Panc1 (cell line): ENCODE measurements around the gene SEMA3B. TPM values are rescaled to one million over a fixed set of nuclear protein-coding genes. Genes with fewer than 3 reads are reported as not detected.
A peak's percentile ranks its signal among the peaks of the same experiment; 100 is the strongest.

Experiments used
- ATAC-seq: fragments of 200-7000 bp; cut with Tn5 transposase; 2 replicates; pipeline ENCODE4 v1.9.1; 2020; ENCODE audit warnings: mild to moderate bottlenecking, moderate library complexity
- BruUV-seq: library from RNA; stranded (reverse); fragments of 400-500 nt; replicated peaks from 2 replicates; lab custom pipeline; 2021; lab: Mats Ljungman, UMichigan
- CTCF ChIA-PET: fragments of 300-600 bp; sonication (Branson Sonifier 250); formaldehyde crosslinking; loops from one replicate; lab custom pipeline; 2022; ENCODE audit warnings: antibody characterized with exemption; lab: Charles Lee
- POLR2A ChIA-PET: fragments of 300-600 bp; sonication (Branson Sonifier 250); formaldehyde crosslinking; loops from one replicate; lab custom pipeline; 2022; ENCODE audit warnings: antibody characterized with exemption; lab: Charles Lee
- DNase-seq: peaks from one replicate; pipeline ENCODE4 v3.0.0-alpha.2; 2010; ENCODE audit warnings: low read depth, low spot score
- H3K27ac ChIP-seq: 2 replicates; pipeline ENCODE4 v1.5.1; 2011; ENCODE audit warnings: mild to moderate bottlenecking, low read length, inconsistent platforms
- H3K27me3 ChIP-seq: fragments of 200-500 bp; sonication (Bioruptor generic); 2 replicates; pipeline ENCODE4 v1.6.0; 2014; ENCODE audit warnings: low read length, inconsistent platforms; ENCODE audit not compliant: control insufficient read depth, insufficient read depth
- H3K36me3 ChIP-seq: fragments of 200-500 bp; sonication (Bioruptor generic); 2 replicates; pipeline ENCODE4 v1.5.1; 2014; ENCODE audit warnings: inconsistent platforms, mild to moderate bottlenecking, low read length, moderate library complexity; ENCODE audit not compliant: control insufficient read depth, insufficient read depth
- H3K4me1 ChIP-seq: 2 replicates; pipeline ENCODE4 v1.5.1; 2011; ENCODE audit warnings: inconsistent platforms, mild to moderate bottlenecking, low read length, moderate library complexity; ENCODE audit not compliant: control insufficient read depth, insufficient read depth
- H3K4me3 ChIP-seq, 2 experiments: 2 replicates each; pipeline ENCODE4 v1.5.1; 2011 to 2012; ENCODE audit warnings: low read depth in 2 of 2, low read length in 2 of 2, mild to moderate bottlenecking in 2 of 2, inconsistent platforms in 1 of 2, moderate library complexity in 1 of 2
- H3K9me3 ChIP-seq: fragments of 200-500 bp; sonication (Bioruptor generic); 2 replicates; pipeline ENCODE4 v1.5.1; 2014; ENCODE audit warnings: low read depth, mild to moderate bottlenecking, inconsistent platforms, low read length, moderate library complexity; ENCODE audit not compliant: control insufficient read depth, insufficient read depth
- POLR2AphosphoS5 ChIP-seq: IDR thresholded peaks from 2 replicates; pipeline ENCODE4 v1.6.1; 2012; ENCODE audit warnings: mild to moderate bottlenecking, low read depth, low read length, moderate library complexity
- SIN3A ChIP-seq: IDR thresholded peaks from 2 replicates; pipeline ENCODE4 v1.6.1; 2012; ENCODE audit warnings: low read depth, mild to moderate bottlenecking, low read length, moderate library complexity, borderline replicate concordance; ENCODE audit not compliant: insufficient read depth
- TCF7L2 ChIP-seq: IDR thresholded peaks from 2 replicates; pipeline ENCODE4 v1.6.1; 2011; ENCODE audit warnings: mild to moderate bottlenecking, low read depth, low read length, inconsistent platforms
- in situ Hi-C: cut with HindIII; loops from 2 replicates; pipeline ENCODE4 v1.10.0; 2016; ENCODE audit warnings: low sequenced_read_pairs, low pct_unique_long_range_greater_than_20kb
- intact Hi-C: fragments of 100-400 bp; cut with micrococcal nuclease; formaldehyde crosslinking; loops from one replicate; pipeline ENCODE4 v1.10.0; 2022; ENCODE audit not compliant: unreplicated experiment
- total RNA-seq: library from RNA; stranded (reverse); gene quantifications from one replicate; pipeline ENCODE4 v1.2.1, GENCODE V29; 2021; ENCODE audit not compliant: unreplicated experiment
- TF ChIP-seq, protein P1 (sequence below): fragments of 450-650 bp; IDR thresholded peaks from 2 replicates; pipeline ENCODE4 v1.5.1; 2017; ENCODE audit warnings: mild to moderate bottlenecking

SEMA3B gene
- total RNA-seq, 1 experiment from 2014 or later = 1.4 TPM

DNA sequence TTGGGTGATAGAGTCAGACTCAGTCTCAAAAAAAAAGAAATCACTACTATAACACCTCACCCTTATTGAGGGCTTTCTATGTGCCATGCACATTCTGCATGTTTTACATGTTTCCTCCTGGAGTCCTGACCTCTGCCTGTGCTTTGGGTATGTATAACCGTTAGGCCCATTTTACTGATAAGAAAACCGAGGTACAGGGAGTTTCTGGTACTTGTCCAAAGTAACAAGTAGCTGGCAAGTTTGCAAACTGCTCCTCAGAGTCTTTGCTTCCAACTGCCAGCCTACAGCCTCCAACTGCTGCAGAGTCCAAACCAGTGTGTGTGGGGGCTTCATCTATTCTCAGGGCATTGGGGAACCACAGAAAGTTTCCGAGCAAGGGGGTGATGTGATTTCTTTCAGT, 36.6 kb upstream of the SEMA3B start:
- Histone ChIP-seq H3K4me3 (no peak overlapping the region), H3K36me3 (no peaks in the 10 kb centered on the region; the same call in 1 of the 2 replicates), H3K9me3 (no peaks in the 10 kb centered on the region), H3K4me1 (no peaks in the 10 kb centered on the region; the same call in 1 of the 2 replicates), H3K27me3 (no peaks in the 10 kb centered on the region), H3K27ac (no peak overlapping the region)
- ATAC-seq (no peak), DNase-seq (no peak)
- intact Hi-C loops (no loop called here), in situ Hi-C loops (no loop called here)
- TF ChIP-seq, protein P1, sequence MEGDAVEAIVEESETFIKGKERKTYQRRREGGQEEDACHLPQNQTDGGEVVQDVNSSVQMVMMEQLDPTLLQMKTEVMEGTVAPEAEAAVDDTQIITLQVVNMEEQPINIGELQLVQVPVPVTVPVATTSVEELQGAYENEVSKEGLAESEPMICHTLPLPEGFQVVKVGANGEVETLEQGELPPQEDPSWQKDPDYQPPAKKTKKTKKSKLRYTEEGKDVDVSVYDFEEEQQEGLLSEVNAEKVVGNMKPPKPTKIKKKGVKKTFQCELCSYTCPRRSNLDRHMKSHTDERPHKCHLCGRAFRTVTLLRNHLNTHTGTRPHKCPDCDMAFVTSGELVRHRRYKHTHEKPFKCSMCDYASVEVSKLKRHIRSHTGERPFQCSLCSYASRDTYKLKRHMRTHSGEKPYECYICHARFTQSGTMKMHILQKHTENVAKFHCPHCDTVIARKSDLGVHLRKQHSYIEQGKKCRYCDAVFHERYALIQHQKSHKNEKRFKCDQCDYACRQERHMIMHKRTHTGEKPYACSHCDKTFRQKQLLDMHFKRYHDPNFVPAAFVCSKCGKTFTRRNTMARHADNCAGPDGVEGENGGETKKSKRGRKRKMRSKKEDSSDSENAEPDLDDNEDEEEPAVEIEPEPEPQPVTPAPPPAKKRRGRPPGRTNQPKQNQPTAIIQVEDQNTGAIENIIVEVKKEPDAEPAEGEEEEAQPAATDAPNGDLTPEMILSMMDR = no peak
- TF ChIP-seq TCF7L2 = no peak
- no peak for TF ChIP-seq SIN3A
- ChIA-PET CTCF (no interaction called here), POLR2A (no interaction called here)
- BruUV-seq = no TSS peak

DNA sequence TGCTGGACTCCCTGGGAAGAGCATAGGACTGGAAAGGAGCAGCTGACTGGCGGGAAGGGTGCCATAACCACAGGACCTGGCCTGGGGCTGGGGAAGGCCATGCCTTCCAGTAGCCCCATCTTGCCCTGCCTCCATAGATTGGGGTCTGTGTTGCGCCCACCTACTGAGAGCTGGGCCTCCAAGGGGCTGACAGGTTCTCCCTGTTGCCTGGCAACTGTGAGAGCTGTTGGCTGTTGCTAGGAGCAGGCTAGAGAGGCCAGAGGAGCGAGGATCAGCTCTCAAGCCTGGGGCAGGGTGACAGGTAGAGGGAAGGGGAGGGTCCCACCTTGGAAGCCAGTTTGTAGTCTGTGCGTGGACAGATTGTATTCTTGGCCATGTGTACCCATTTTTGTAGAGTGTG, 35.8 kb upstream of the SEMA3B start:
- H3K27ac ChIP-seq = no peak overlapping the region
- no TSS peak for BruUV-seq
- TF ChIP-seq, protein P1 = no peak
- H3K27me3 ChIP-seq = no peaks in the 10 kb centered on the region
- intact Hi-C loops = no loop called here
- peaks cover 2% of the 10 kb centered on the region for H3K4me1 ChIP-seq
- ATAC-seq (no peak), DNase-seq (no peak)
- POLR2A ChIA-PET = interaction anchor here (0.5 to 0.6 kb wide), 2 partner anchors 77 to 280 kb away, joined by 3 to 4 read pairs; no protein-coding TSS in a partner anchor
- no peak overlapping the region for H3K4me3 ChIP-seq
- H3K9me3 ChIP-seq = no peaks in the 10 kb centered on the region
- CTCF ChIA-PET = no interaction called here
- in situ Hi-C loops = no loop called here
- no peaks in the 10 kb centered on the region; the same call in 1 of the 2 replicates for H3K36me3 ChIP-seq

DNA sequence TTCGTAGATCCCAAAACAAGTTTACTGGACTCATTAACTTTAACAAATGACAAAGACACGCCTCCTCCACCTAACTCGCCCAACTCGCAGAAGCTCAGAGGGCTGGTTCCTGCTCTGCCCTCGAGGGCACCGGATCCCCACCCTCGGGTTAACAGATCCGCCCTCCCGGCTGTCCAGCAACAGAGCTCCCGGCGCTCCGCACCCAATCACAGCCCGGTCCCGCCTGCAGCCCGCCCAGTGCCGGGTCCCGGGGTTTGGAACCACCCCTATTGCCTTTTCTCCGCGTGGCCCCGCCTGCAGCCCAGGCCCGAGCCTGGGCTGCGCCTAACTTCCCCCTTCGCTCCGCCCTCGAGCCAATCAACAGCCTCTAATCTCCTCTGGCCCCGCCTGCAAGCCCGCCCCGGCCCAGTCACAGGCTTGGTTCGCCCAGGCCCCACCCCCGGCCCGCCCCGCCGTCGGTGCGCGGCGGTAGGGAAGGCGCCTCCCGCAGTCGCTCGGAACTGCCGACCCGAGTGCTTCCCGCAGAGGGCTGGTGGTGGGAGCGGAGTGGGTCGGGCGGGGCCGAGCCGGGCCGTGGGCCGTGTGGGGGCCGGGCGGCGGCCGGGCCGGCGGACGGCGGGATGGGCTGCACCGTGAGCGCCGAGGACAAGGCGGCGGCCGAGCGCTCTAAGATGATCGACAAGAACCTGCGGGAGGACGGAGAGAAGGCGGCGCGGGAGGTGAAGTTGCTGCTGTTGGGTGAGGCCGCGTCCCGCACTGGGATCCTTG, 33.0 kb upstream of the SEMA3B start, which contains the start of gene GNAI2:
GNAI2 (plus strand) TSS at position 489 of the 768 bp plus-strand sequence; CDS start at position 621, 132 bp downstream.
- Histone ChIP-seq H3K27ac (peak within 1 kb of the TSS; percentile 83), H3K4me3 (peak within 1 kb of the TSS; percentile 83 to 86), H3K4me1 (peaks cover 15% of the 10 kb centered on the region), H3K27me3 (no peaks in the 10 kb centered on the region), H3K9me3 (no peaks in the 10 kb centered on the region), H3K36me3 (no peaks in the 10 kb centered on the region; the same call in 1 of the 2 replicates)
- POLR2A ChIA-PET = interaction anchor here (0.5 to 0.7 kb wide), 2 partner anchors 45 to 83 kb away, joined by 4 to 5 read pairs; no protein-coding TSS in a partner anchor
- DNase-seq = peak; percentile 85
- peak; percentile 94 for ATAC-seq
- TF ChIP-seq POLR2AphosphoS5 (peak; percentile 78), TCF7L2 (no peak)
- CTCF ChIA-PET = interaction anchor here (0.6 to 0.9 kb wide), 4 partner anchors 9 to 44 kb away, joined by 3 to 8 read pairs (median 4); no protein-coding TSS in a partner anchor
- no TSS peak for BruUV-seq
- in situ Hi-C loops = no loop called here
- intact Hi-C loops = no loop called here
